Eye (tissue), 1 donor: ENCODE data around the gene CXCL16.
A peak's percentile ranks its signal among the peaks of the same experiment; 100 is the strongest.

Experiments used
- DNase-seq: peaks from one replicate; pipeline ENCODE4 v3.0.0-alpha.2; 2015

The CXCL16 gene

GRCh38 chr17:4739122-4740024 is at the start of gene CXCL16, which contains the start of gene ZMYND15:
Gene CXCL16, minus strand, starts transcription at chr17:4739928. Its CDS starts 589 bp downstream, at chr17:4739339.
Gene ZMYND15, plus strand, starts transcription at chr17:4739833. Its CDS starts 716 bp downstream, at chr17:4740549.
- peak; percentile 73 for DNase-seq

- peak; percentile 52 for DNase-seq
These were observed 49.3 kb upstream of the CXCL16 start, which contains the start of gene GLTPD2 for GRCh38 chr17:4788807-4789700. Gene GLTPD2, plus strand, starts transcription at chr17:4788964. Its CDS starts 48 bp downstream, at chr17:4789012.

- no peak for DNase-seq
These were observed 48.6 kb upstream of the CXCL16 start for GRCh38 chr17:4788159-4788806.

- peak; percentile 16 for DNase-seq
These were observed 46.8 kb upstream of the CXCL16 start for GRCh38 chr17:4786516-4786915.

DNA sequence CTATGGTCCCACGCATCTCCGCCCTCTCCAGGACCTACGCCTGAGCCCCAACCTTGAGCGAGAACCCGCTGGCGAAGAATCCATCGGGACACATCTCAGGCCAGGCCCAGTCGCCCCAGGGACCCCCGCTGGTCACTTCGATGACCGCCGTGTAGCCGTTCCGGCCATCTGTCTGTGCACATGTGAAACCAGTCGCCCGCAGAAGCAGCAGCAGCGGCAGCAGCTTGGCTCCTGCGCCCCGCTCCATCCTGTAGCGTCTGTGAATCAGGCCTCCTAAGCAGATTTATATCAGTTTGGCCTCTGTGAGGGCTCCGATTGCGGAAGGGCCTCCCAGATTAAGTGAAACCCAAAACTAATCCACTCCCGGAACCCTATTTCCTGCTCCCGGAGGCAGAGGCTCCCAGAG is 46.4 kb upstream of the CXCL16 start, which contains the start of gene VMO1:
Gene VMO1 (minus strand): TSS at position 259 of the 406 bp plus-strand sequence. CDS start 12 bp downstream, at position 247.
- DNase-seq, result peak; percentile 63

DNA sequence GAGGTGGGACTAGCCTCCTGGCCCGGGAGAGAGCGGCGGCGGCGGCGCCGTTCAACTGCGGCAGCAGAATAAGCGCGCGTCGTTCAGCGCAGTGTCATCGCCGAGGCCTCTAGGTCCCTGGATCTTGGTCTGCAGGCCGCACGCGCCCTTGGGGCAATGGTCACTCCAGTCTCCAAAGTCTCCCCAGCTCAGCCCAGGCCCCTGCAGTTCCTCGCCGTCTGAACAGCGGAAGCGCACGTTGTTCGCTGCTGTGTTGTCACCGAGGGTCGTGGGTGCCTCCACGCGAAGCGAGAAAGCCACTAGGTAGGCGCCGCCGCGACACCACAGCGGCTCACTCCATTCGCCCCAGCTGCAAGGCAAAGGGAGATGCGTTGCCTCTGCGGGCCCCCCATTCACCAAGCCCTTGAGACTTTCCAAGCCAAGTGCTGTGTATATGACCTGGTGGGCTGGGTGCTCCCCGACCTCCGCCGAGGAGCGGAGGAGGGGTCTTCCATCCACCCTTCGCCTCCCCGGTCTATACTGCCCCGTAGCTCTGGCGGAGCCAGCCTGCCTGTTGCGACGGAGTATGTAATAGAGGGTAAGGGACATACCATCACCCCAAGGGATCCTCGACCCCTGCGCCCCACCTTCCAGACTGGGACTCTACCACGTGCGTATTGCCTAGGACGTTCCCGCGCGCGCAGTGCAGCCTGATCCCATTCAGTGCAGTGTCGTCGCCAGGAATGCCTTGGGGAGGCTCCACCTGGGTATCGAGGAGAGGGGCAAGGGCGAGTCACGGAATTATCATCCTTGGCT is 45.8 kb upstream of the CXCL16 start:
- peak; percentile 55 for DNase-seq

DNA sequence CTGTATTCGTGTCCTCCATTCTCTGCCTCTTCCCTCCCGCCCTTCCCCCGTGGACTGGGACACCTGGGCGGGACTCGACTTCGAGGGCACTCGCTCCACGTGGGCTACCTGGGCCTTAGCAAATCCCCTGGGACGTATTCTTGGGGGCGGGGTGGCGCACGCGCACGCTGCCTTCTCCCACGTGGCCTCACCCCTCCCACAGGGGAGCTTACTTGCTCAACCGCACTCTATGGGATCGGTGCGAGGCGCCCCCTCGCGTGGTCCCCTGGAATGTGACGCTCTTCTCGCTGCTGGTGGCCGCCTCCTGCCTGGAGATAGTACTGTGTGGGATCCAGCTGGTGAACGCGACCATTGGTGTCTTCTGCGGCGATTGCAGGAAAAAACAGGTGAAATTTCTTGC is 42.9 kb upstream of the CXCL16 start:
- no peak for DNase-seq

DNA sequence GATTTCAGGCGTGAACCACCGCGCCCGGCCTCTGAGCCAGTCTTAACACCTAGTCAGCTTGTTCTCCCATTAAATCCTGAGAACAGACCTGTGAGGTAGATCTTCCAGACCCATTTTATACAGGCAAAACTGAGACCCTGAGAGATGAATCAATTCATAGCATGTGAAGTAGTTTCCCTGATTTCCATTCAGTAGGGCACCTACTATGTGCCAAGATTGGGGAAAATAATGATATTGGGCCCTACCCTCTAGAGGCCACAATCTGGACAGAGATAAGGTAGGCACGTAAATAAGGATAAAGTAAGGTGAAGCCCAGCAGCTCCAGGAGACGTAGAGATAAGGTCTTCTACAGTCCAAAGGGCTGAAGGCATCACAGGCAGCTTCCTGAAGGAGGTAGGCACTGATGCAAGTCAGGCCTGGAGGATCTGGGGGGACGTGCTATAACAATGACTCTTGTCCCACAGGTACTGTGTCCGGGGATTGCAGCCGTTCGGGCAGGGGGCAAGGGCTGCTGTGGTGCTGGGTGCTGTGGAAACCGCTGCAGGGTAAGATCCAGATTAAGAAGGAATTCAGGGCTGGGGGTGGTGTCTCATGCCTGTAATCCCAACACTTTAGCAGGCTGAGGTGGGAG is 40.7 kb upstream of the CXCL16 start:
- no peak for DNase-seq

DNA sequence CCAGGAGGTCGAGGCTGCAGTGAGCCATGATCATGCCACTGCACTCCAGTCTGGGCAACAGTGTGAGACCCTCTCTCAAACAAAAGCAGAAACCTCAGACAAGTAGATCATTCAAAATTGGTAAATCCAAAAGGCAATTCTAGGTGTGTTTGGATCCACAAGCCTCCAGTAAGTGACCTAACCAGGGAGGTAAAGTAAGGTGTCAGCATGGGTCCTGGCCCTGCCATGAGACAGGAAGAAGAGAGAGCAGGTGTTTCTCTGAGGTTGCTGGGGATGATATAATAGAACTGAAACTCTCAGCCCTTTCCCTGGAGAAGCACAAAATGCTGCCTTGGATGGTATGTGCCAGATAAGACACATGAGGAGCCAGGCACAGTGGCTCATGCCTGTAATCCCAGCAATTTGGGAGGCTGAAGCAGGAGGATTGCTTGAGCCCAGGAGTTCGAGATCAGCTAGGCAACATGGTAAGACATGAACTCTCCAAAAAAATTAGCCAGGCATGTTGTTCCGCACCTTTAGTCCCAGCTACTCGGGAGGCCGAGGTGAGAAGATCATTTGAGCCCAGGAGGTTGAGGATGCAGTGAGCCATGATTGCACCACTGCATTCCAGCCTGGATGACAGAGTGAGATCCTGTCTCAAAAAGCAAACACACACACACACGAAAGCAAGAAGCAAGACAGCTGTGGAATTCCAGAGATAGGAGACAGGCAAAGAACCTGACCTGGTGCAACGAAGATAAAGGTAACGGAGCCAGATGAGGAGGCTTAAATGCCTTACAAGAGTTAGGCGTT is 38.4 kb upstream of the CXCL16 start:
- DNase-seq, result no peak

DNA sequence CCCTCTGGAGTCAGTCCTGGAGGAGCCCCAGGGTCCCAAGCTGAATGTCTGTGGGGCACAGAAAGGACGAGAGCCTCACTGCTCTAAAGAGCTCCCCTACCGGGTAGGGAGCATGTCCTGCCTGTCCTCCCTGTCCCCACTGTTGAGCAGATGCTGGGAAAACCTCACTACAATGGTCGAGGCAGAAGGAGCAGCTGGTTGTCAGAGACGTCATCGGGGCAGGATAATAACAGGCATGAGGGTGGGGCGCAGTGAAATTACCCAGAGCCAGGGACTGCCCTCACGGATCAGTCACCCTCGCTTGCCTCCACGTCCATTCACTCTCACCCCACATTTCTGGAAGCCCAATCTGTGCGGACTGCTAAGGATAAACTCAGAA is 32.5 kb upstream of the CXCL16 start:
- peak; percentile 22 for DNase-seq

DNA sequence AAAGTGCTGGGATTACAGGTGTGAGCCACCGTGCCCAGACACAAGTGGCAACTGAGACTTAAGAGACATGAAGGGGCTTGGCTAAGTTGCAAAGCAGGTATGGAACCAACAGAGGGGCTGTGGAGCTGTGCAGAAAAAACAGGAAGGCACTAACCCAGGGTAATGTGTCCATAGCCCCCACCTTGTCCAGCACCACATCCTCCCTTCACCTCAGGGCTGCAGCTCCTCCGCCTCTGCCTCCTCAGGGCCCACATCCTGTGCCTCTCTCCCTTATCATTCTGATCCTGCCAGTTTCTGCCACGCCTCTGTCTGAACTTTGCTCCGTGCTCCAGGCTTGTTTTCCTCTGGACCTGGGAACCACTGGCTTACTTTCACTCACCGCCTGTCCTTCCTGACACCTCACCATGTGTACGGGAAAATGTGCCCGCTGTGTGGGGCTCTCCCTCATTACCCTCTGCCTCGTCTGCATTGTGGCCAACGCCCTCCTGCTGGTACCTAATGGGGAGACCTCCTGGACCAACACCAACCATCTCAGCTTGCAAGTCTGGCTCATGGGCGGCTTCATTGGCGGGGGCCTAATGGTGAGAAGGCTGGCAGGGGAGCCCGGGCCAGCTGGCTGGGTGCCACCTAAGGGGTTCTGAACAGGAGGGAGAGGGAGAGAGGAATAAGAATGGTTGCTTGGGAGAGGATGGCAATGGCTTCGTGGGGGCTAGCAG is 31.9 kb upstream of the CXCL16 start, which contains the start of gene TM4SF5:
Gene TM4SF5 (plus strand): TSS at position 368 of the 716 bp plus-strand sequence. CDS start 37 bp downstream, at position 405.
- DNase-seq, result no peak

GRCh38 chr17:4769628-4770027 is 29.9 kb upstream of the CXCL16 start:
- no peak for DNase-seq

DNA sequence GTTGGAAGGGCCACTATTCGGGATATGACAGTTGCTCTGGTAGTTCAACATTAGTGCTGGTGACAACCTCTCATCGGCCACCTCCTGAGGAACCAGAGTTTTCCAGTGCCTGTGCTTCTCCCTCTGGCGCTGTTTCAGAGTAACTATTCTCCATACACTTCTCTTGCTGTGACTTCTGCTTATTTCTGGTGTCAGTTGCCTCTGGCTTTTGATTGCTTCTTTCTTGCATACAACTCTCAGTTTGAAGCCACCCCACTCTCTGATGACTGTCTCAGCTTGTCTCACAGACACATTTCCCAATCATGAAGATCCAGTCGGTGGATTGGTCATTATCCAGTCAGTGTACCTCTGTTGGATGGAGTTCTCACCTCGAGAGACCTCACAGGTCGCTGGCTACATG is 28.6 kb upstream of the CXCL16 start:
- no peak for DNase-seq

DNA sequence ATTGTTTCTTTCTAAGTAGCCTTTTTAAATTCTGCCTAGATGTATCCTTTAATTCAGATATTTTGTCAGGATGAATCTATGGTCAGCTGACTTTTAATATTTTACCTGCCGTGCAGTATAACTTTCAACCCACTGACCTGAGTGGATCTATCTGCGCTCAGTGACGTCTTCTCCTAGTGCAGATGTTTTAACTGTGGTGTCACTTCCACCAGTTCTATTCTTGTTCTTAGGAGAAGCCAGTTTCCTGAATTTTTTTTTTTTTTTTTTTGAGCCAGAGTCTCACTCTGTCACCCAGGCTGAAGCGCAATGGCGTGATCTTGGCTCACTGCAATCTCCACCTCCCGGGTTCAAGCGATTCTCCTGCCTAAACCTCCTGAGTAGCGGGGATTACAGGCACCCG is 27.0 kb upstream of the CXCL16 start:
- no peak for DNase-seq

- DNase-seq, result no peak
These were observed 26.5 kb upstream of the CXCL16 start for GRCh38 chr17:4766201-4766600.

DNA sequence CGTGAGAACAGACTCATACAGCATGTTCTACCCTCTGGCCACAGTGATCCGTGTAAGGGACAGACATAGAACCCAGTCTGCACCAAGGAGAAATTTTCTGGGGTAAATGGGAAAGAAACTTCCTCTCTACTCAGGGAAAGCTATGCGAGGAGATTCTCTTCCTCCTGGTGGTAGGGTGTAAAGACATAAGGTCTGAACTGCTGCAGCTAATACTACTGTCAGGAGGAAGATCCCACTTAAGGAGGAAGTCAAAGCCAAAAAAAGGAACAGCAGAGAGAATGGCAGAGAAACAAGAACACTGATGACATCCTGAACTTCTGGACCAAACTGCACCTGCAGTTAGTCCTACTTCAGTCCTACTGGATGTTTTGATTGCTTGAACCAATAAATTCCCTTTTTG is 24.9 kb upstream of the CXCL16 start:
- no peak for DNase-seq

DNA sequence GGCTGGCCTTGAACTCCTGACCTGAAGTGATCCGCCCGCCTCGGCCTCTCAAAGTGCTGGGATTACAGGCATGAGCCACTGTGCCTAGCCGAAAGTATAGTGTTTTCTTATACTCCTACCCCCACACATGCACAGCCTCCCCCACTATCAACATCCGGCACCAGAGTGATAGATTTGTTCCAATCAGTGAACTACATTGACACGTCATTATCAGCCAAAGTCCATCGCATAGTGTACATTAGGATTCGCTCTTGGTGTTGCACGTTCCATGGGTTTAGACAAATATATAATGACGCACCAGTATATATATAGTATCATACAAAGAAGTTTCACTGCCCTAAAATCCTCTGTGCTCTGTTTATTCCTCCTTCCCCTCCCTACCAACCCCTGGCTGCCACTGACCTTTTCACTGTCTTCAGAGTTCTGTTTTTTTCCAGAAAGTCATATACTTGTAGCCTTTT is 20.1 kb upstream of the CXCL16 start:
- DNase-seq, result no peak

GRCh38 chr17:4753392-4753791 is 13.7 kb upstream of the CXCL16 start:
- DNase-seq, result no peak

DNA sequence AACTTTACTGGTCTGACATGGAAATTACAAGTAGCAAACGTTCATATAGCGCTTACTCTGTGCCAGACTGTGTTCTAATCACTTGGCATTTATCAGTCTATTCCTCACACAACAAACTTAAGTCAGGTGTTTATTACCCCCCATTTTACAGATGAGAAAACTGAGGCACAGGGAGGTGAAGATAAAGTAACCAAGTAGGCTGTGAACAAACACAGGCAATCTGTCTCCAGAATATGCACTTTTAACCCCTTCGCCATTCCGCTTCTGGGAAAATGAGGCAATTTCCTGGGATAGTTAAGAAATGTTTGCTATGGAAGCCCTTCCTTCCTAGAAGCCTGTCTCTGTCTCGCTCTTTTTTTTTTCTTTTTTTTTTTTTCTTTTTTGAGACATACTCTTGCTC is 12.2 kb upstream of the CXCL16 start:
- no peak for DNase-seq

GRCh38 chr17:4750606-4751005 is 10.9 kb upstream of the CXCL16 start:
- DNase-seq, result no peak
